A549 (cell line): ENCODE results near the gene SFXN1. TPM values are rescaled to one million over a fixed set of nuclear protein-coding genes. Genes with fewer than 3 reads are reported as not detected.
"Not testable (repeated sequence)": the region's sequence is repeated elsewhere in the genome, so short reads cannot be mapped to it uniquely, and the experiment has no call there.

Source experiments
- ATAC-seq, 2 experiments: fragments of 200-7000 bp in 1 of 2; fragments of >200 bp in 1 of 2; cut with Nextera tagmentation in 1 of 2; cut with Tn5 transposase in 1 of 2; 3 replicates each; pipeline versions ENCODE4 v1.8.0 to v1.9.1; 2018 to 2020; ENCODE audit warnings: mild to moderate bottlenecking in 1 of 2, moderate library complexity in 1 of 2
- CTCF ChIA-PET: fragments of 300-600 bp; sonication (Branson Sonifier 250); formaldehyde crosslinking; extraction: SDS; loops from one replicate; lab custom pipeline; 2021; ENCODE audit warnings: antibody characterized with exemption, inconsistent platforms; lab: Yijun Ruan, JAX
- POLR2A ChIA-PET: fragments of 350-600 bp; formaldehyde crosslinking; extraction: SDS; loops from one replicate; lab custom pipeline; 2021; ENCODE audit warnings: antibody characterized with exemption, inconsistent platforms; lab: Yijun Ruan, JAX
- DNase-seq, 2 experiments: peaks; one replicate each; pipeline versions ENCODE4 v3.0.0 to v3.0.0-alpha.2; 2011 to 2016; ENCODE audit warnings: low read depth in 1 of 2, low spot score in 1 of 2
- FAIRE-seq: peaks from 2 replicates; lab custom pipeline; 2011; peaks lifted over from hg19 to GRCh38; lab: Jason Lieb, UNC
- H3K27ac ChIP-seq, 2 experiments: fragments of >200 bp; sonication (Bioruptor Twin); formaldehyde crosslinking; 3 replicates each; pipeline ENCODE4 v1.5.1; 2016 to 2017
- H3K4me1 ChIP-seq: fragments of >200 bp; sonication (Bioruptor Twin); formaldehyde crosslinking; 3 replicates; pipeline ENCODE4 v1.6.1; 2016
- H3K4me2 ChIP-seq: fragments of >200 bp; sonication (Bioruptor Twin); formaldehyde crosslinking; 3 replicates; pipeline ENCODE4 v1.6.1; 2016
- H3K4me3 ChIP-seq: fragments of >200 bp; sonication (Bioruptor Twin); formaldehyde crosslinking; 3 replicates; pipeline ENCODE4 v1.5.1; 2016
- H3K9me3 ChIP-seq: fragments of >200 bp; sonication (Bioruptor Twin); formaldehyde crosslinking; 3 replicates; pipeline ENCODE4 v1.6.1; 2016
- BCL3 ChIP-seq: fragments of >200 bp; sonication (Bioruptor Twin); formaldehyde crosslinking; IDR thresholded peaks from 3 replicates; pipeline ENCODE4 v1.6.1; 2016
- BHLHE40 ChIP-seq: IDR thresholded peaks from 2 replicates; pipeline ENCODE4 v1.6.1; 2012; ENCODE audit warnings: low read depth, low read length, inconsistent platforms
- CBX8 ChIP-seq: fragments of 200-600 bp; sonication (generic); IDR thresholded peaks from 2 replicates; pipeline ENCODE4 v1.6.1; 2016
- EHMT2 ChIP-seq: fragments of 200-600 bp; sonication (generic); IDR thresholded peaks from 2 replicates; pipeline ENCODE4 v1.6.1; 2016; ENCODE audit warnings: antibody characterized with exemption, low read depth, mild to moderate bottlenecking, moderate library complexity
- NFE2L2 ChIP-seq: fragments of 150-350 bp; conservative IDR thresholded peaks from 2 replicates; pipeline ENCODE4 v1.6.1; 2014; ENCODE audit warnings: low read length
- NPAS2 ChIP-seq: fragments of 250-450 bp; sonication (Bioruptor Pico); IDR thresholded peaks from 2 replicates; pipeline ENCODE4 v1.8.0; 2022; ENCODE audit warnings: mild to moderate bottlenecking, moderate library complexity, borderline replicate concordance
- NR3C1 ChIP-seq: fragments of >200 bp; sonication (Bioruptor Twin); formaldehyde crosslinking; IDR thresholded peaks from 3 replicates; pipeline ENCODE4 v1.6.1; 2017
- POLR2AphosphoS2 ChIP-seq: conservative IDR thresholded peaks from 2 replicates; pipeline ENCODE4 v1.6.1; 2012; ENCODE audit warnings: low read length, improper control_type of control experiment, inconsistent platforms
- RAD21 ChIP-seq, 2 experiments: fragments of >200 bp in 1 of 2; sonication (Bioruptor Twin) in 1 of 2; formaldehyde crosslinking in 1 of 2; IDR thresholded peaks in 1 of 2; conservative IDR thresholded peaks in 1 of 2; 2 replicates in 1 of 2; 3 replicates in 1 of 2; pipeline ENCODE4 v1.6.1; 2012 to 2018; ENCODE audit warnings: inconsistent platforms in 1 of 2
- RNF2 ChIP-seq: fragments of 200-600 bp; sonication (generic); IDR thresholded peaks from 2 replicates; pipeline ENCODE4 v1.6.1; 2016; ENCODE audit warnings: low read depth, mild to moderate bottlenecking, antibody characterized with exemption, moderate library complexity, borderline replicate concordance
- ZC3H11A ChIP-seq: fragments of 450-650 bp; IDR thresholded peaks from 2 replicates; pipeline ENCODE4 v1.6.1; 2014; ENCODE audit warnings: antibody characterized with exemption, mild to moderate bottlenecking
- ZNF302 ChIP-seq: fragments of 250-450 bp; sonication (Bioruptor Pico); IDR thresholded peaks from 2 replicates; pipeline ENCODE4 v1.9.0; 2021; ENCODE audit warnings: inconsistent platforms, mild to moderate bottlenecking, moderate library complexity
- WGBS: methylation state at CpG from one replicate; pipeline ENCODE4 v1.1.6; 2017; ENCODE audit errors: missing lambda C conversion rate; 5-methylcytosine and 5-hydroxymethylcytosine counted together
- polyA plus RNA-seq, 4 experiments: library from polyadenylated mRNA; depleted of rRNA in 3 of 4; stranded (reverse); fragments of >200 nt; fragmentation: RNase III in 1 of 4; extraction: RNeasy Plus Mini Kit Qiagen cat#74134 plus additional on column Dnase treatment in 1 of 4; gene quantifications; 2 replicates in 3 of 4; 3 replicates in 1 of 4; pipeline ENCODE4 v1.2.3, GENCODE V29; 2011 to 2017

SFXN1 gene
- polyA plus RNA-seq, 2 of the 4 experiments (the other 2 are of a cell fraction) = 79.6 to 190 TPM

GRCh38 chr5:175444905-175445456 lies 33.4 kb upstream of the SFXN1 start:
- Histone ChIP-seq H3K4me2 (peak overlapping the region; percentile 84), H3K4me1 (peaks cover 16% of the 10 kb centered on the region; the same call in 1 of the 3 replicates), H3K27ac (peak overlapping the region; percentile 72 to 87), H3K4me3 (peak overlapping the region; percentile 51), H3K9me3 (no peaks in the 10 kb centered on the region)
- WGBS = 57% methylated on average over 34 of the region's 37 CpGs
- ChIA-PET CTCF (interaction anchor here (0.6 to 6.3 kb wide), 27 partner anchors 11 to 534 kb away, joined by 3 to 150 read pairs (median 5); no protein-coding TSS in a partner anchor), POLR2A (interaction anchor here (2.1 kb wide), 1 partner anchor 66 kb away, joined by 9 read pairs; no protein-coding TSS in a partner anchor)
- no peak for ATAC-seq
- TF ChIP-seq RAD21 (conservative IDR thresholded peaks at IDR 0.05 in 1 of 2, IDR thresholded peaks at IDR 0.05 in 1 of 2) = 0 out of 5 replicates have a peak, but pooled peaks of 1 of the 2 experiments have one; percentile 4
- no peak for TF ChIP-seq ZNF302 (CRISPR knock-in tag)
- DNase-seq = no peak
- no peak for FAIRE-seq

GRCh38 chr5:175446378-175446777 lies 32.0 kb upstream of the SFXN1 start:
- H3K4me2 ChIP-seq, POLR2A ChIA-PET, ATAC-seq, H3K27ac ChIP-seq, DNase-seq, H3K9me3 ChIP-seq, FAIRE-seq, H3K4me3 ChIP-seq: not testable (repeated sequence)
- WGBS = 94% methylated on average over 14 of the region's 14 CpGs
- peaks cover 11% of the 10 kb centered on the region; the same call in 1 of the 3 replicates for H3K4me1 ChIP-seq
- CTCF ChIA-PET = interaction anchor here (1.2 to 6.3 kb wide), 5 partner anchors 15 to 493 kb away, joined by 5 to 150 read pairs (median 6); no protein-coding TSS in a partner anchor

- DNase-seq (no peak), ATAC-seq (no peak), FAIRE-seq (no peak)
- ChIA-PET POLR2A (no interaction called here), CTCF (interaction anchor here (0.6 to 6.3 kb wide), 3 partner anchors 9 to 495 kb away, joined by 3 to 150 read pairs (median 3); no protein-coding TSS in a partner anchor)
- 23% methylated on average over 2 of the region's 2 CpGs for WGBS
- TF ChIP-seq CBX8 (peak; percentile 22; the same call in 1 of the 2 replicates), RNF2 (peak; percentile 87; the same call in 1 of the 2 replicates), EHMT2 (no peak)
- Histone ChIP-seq H3K4me3 (no peak overlapping the region), H3K9me3 (no peaks in the 10 kb centered on the region), H3K4me2 (no peak overlapping the region), H3K4me1 (peaks cover 11% of the 10 kb centered on the region; the same call in 1 of the 3 replicates), H3K27ac (0 out of 6 replicates have a peak overlapping the region, but pooled peaks of 1 of the 2 experiments have one; percentile 5)
These were observed 30.8 kb upstream of the SFXN1 start for GRCh38 chr5:175447571-175447970.

- peaks cover 11% of the 10 kb centered on the region; the same call in 1 of the 3 replicates for H3K4me1 ChIP-seq
- no peaks in the 10 kb centered on the region for H3K9me3 ChIP-seq
- no peak for DNase-seq
- no peak overlapping the region for H3K27ac ChIP-seq
- no peak overlapping the region for H3K4me3 ChIP-seq
- WGBS = 60% methylated on average over 3 of the region's 3 CpGs
- no peak overlapping the region for H3K4me2 ChIP-seq
- no peak for TF ChIP-seq POLR2AphosphoS2
- ChIA-PET CTCF (interaction anchor here (0.8 to 6.3 kb wide), 3 partner anchors 8 to 538 kb away, joined by 3 to 150 read pairs (median 3); no protein-coding TSS in a partner anchor), POLR2A (no interaction called here)
- ATAC-seq = no peak
- FAIRE-seq = no peak
These were observed 30.1 kb upstream of the SFXN1 start for GRCh38 chr5:175448276-175448675.

- FAIRE-seq (no peak), DNase-seq (no peak), ATAC-seq (no peak)
- Histone ChIP-seq H3K9me3 (no peaks in the 10 kb centered on the region), H3K4me2 (no peak overlapping the region), H3K4me1 (no peaks in the 10 kb centered on the region), H3K27ac (no peak overlapping the region), H3K4me3 (no peak overlapping the region)
- CTCF ChIA-PET = interaction anchor here (1.9 to 2.3 kb wide), 4 partner anchors 8 to 542 kb away, joined by 4 to 11 read pairs (median 7); partner anchors contain the start of gene DRD1
- WGBS = 84% methylated on average over 2 of the region's 2 CpGs
- POLR2A ChIA-PET = no interaction called here
- TF ChIP-seq RAD21 (conservative IDR thresholded peaks at IDR 0.05 in 1 of 2, IDR thresholded peaks at IDR 0.05 in 1 of 2) (no peak), NPAS2 (CRISPR knock-in tag) (no peak), ZC3H11A (no peak), BCL3 (no peak), BHLHE40 (no peak), NR3C1 (no peak), NFE2L2 (no peak)
These were observed 26.2 kb upstream of the SFXN1 start for GRCh38 chr5:175452166-175452565.

- 76% methylated on average over 5 of the region's 5 CpGs for WGBS
These were observed 24.0 kb upstream of the SFXN1 start for GRCh38 chr5:175454338-175454737.

More at GRCh38 chr5:175454338-175454737, 24.0 kb upstream of the SFXN1 start:
- H3K4me3 ChIP-seq, DNase-seq, H3K27ac ChIP-seq, ATAC-seq, POLR2A ChIA-PET, H3K9me3 ChIP-seq, H3K4me2 ChIP-seq, H3K4me1 ChIP-seq, FAIRE-seq: not testable (repeated sequence)
- CTCF ChIA-PET = interaction anchor here (0.8 to 5.0 kb wide), 3 partner anchors 10 to 502 kb away, joined by 4 to 26 read pairs (median 20); partner anchors contain the start of gene DRD1
